Measurements from ENCODE around the gene TUBGCP3.

Gene TUBGCP3

GRCh38 chr13:112579310-112579843 is 8.6 kb downstream of the TUBGCP3 start:
- Mint-ChIP-seq H3K4me1 (peaks cover 26% of the 10 kb centered on the region), H3K36me3 (ENCODE audit: low read depth) (peaks cover 78% of the 10 kb centered on the region), H3K4me3 (no peak overlapping the region), H3K27me3 (ENCODE audit: low read depth, poor library complexity) (peaks cover 6% of the 10 kb centered on the region), H3K9me3 (peaks cover 58% of the 10 kb centered on the region), H3K27ac (no peak overlapping the region)
- no peak for DNase-seq
- TF ChIP-seq, protein P1, sequence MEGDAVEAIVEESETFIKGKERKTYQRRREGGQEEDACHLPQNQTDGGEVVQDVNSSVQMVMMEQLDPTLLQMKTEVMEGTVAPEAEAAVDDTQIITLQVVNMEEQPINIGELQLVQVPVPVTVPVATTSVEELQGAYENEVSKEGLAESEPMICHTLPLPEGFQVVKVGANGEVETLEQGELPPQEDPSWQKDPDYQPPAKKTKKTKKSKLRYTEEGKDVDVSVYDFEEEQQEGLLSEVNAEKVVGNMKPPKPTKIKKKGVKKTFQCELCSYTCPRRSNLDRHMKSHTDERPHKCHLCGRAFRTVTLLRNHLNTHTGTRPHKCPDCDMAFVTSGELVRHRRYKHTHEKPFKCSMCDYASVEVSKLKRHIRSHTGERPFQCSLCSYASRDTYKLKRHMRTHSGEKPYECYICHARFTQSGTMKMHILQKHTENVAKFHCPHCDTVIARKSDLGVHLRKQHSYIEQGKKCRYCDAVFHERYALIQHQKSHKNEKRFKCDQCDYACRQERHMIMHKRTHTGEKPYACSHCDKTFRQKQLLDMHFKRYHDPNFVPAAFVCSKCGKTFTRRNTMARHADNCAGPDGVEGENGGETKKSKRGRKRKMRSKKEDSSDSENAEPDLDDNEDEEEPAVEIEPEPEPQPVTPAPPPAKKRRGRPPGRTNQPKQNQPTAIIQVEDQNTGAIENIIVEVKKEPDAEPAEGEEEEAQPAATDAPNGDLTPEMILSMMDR (IDR thresholded peaks at IDR 0.05) = no peak

GRCh38 chr13:112576768-112577167 is 11.2 kb downstream of the TUBGCP3 start:
- Mint-ChIP-seq H3K27ac (no peak overlapping the region), H3K4me3 (no peak overlapping the region), H3K27me3 (ENCODE audit: low read depth, poor library complexity) (peaks cover 6% of the 10 kb centered on the region), H3K4me1 (peaks cover 30% of the 10 kb centered on the region), H3K9me3 (peaks cover 55% of the 10 kb centered on the region), H3K36me3 (ENCODE audit: low read depth) (peaks cover 64% of the 10 kb centered on the region)
- no peak for DNase-seq
- TF ChIP-seq, protein P1 (IDR thresholded peaks at IDR 0.05) = no peak

GRCh38 chr13:112576191-112576590 is 11.8 kb downstream of the TUBGCP3 start:
- H3K4me1 Mint-ChIP-seq = peaks cover 30% of the 10 kb centered on the region
- H3K27me3 Mint-ChIP-seq (ENCODE audit: low read depth, poor library complexity) = peaks cover 6% of the 10 kb centered on the region
- H3K36me3 Mint-ChIP-seq (ENCODE audit: low read depth) = peaks cover 65% of the 10 kb centered on the region
- no peak overlapping the region for H3K27ac Mint-ChIP-seq
- no peak for DNase-seq
- peaks cover 52% of the 10 kb centered on the region for H3K9me3 Mint-ChIP-seq
- TF ChIP-seq, protein P1 (IDR thresholded peaks at IDR 0.05) = no peak
- H3K4me3 Mint-ChIP-seq = no peak overlapping the region

DNA sequence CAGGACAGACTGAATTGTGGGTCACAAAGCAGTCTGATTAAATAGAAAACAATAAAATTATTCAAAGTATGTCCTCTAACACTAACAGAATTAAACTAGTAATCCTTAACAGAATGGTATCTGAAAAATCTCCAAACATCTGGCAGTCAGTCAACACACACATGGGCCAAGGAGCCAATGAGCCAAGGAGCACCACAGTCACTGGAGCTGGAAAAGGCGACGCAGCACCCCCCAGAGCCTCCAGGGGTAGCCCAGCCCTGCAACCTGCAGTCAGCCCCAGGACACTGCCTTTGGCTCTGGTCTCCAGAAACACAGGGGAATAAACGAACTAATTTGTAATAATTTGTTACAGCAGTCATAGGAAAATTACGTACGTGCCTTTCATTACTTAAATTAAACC is 12.3 kb downstream of the TUBGCP3 start:
- no peak for DNase-seq
- Mint-ChIP-seq H3K9me3 (peaks cover 51% of the 10 kb centered on the region), H3K27me3 (ENCODE audit: low read depth, poor library complexity) (peaks cover 4% of the 10 kb centered on the region), H3K4me3 (no peak overlapping the region), H3K4me1 (peaks cover 36% of the 10 kb centered on the region), H3K27ac (no peak overlapping the region), H3K36me3 (ENCODE audit: low read depth) (peaks cover 65% of the 10 kb centered on the region)
- TF ChIP-seq, protein P1 (IDR thresholded peaks at IDR 0.05) = no peak

DNA sequence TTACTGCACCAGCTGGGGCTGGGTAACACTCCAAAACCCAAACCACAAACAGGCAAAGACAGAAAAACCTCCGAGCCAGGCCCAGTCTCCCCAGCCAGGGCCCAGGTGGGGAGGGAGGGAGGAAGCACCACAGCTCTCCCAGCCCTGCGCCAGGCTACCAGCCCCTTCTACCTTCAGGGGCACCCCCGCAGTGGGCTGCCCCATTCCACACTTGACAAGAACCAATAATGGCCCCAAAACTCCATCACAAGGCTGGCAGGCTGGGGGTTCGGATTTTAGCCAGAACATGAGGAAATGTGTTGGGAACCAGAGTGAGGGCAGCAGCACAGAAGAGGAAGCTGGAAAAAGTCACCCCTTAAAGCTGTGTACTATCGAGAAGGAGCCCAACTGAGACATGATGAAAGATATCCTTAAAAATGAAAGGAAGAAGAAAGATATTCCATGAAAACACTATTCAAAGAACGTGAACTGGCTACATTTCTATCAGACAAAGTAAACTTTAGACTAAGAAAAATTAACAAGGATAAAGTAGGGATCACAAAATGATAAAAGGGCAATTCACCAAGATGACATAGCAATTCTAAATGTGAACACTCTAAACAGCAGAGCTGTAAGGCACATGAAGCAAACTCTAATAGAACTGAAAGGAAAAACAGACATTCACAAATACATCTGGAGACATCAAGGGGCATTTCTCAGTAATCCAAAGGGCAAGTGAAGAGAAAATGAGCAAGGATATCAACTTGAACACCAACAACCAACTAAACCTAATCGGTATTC is 12.9 kb downstream of the TUBGCP3 start:
- Mint-ChIP-seq H3K36me3 (ENCODE audit: low read depth) (peaks cover 64% of the 10 kb centered on the region), H3K4me1 (peaks cover 39% of the 10 kb centered on the region), H3K27me3 (ENCODE audit: low read depth, poor library complexity) (peaks cover 4% of the 10 kb centered on the region), H3K9me3 (peaks cover 48% of the 10 kb centered on the region), H3K4me3 (no peak overlapping the region), H3K27ac (peak overlapping the region; percentile 47)
- no peak for DNase-seq
- TF ChIP-seq, protein P1 (IDR thresholded peaks at IDR 0.05) = no peak

DNA sequence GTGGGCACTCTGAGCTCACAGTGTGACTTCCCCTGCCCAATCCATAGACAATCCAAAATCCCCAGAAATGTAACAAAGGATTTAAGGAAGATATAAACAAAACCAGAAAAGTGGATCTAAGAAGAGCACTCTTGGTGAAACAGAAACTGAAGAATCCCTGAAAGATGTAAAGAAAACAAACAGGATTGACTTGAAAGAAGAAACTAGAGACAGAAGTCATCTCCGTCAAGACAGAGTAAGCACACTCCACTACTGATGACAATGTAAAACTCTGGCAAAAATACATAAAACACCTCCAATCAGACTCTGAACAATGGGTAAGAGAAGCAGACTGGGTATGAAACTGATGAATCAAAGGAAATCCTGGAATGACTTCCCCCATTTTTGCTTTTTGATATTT is 13.5 kb downstream of the TUBGCP3 start:
- Mint-ChIP-seq H3K36me3 (ENCODE audit: low read depth) (peaks cover 65% of the 10 kb centered on the region), H3K4me1 (peaks cover 45% of the 10 kb centered on the region), H3K27me3 (ENCODE audit: low read depth, poor library complexity) (peaks cover 4% of the 10 kb centered on the region), H3K4me3 (no peak overlapping the region), H3K9me3 (peaks cover 47% of the 10 kb centered on the region), H3K27ac (peak overlapping the region; percentile 45)
- TF ChIP-seq, protein P1 (IDR thresholded peaks at IDR 0.05) = no peak
- DNase-seq = no peak
